GM13976 (cell line): ENCODE results near the gene ZSWIM9.

Source experiments
- DNase-seq: peaks from one replicate; pipeline ENCODE4 v3.0.0; 2012; ENCODE audit warnings: low spot score
- in situ Hi-C: fragments of 300-500 bp; cut with MboI; formaldehyde crosslinking; loops from one replicate; pipeline ENCODE4 v1.12.0; 2022; ENCODE audit warnings: low sequenced_read_pairs, mixed read lengths, inconsistent platforms; ENCODE audit not compliant: unreplicated experiment
- TF ChIP-seq, protein P1 (sequence below): IDR thresholded peaks from 2 replicates; pipeline ENCODE4 v1.5.1; 2012; ENCODE audit warnings: borderline replicate concordance, mild to moderate bottlenecking; ENCODE audit not compliant: insufficient read depth; ENCODE audit errors: extremely low read depth, missing control alignments, control extremely low read depth

ZSWIM9 gene

DNA sequence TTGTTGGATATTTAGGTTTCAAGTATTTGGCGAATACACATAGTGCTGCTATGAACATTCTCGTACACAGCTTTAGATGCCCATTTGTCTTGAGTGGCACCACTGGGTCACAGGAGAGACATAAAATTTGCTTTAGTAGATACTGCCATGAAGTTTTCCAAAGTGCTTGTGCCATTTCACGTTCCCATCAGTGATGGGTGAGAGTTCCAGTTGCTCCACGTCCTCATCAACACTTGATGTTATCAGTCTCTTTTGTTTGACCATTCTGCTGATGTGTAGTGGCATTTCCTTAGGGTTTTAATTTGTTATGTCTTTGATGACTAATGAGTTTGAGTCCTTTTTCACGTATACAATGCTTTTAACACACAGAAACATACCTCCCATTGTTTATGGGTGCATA, 11.0 kb downstream of the ZSWIM9 start:
- TF ChIP-seq, protein P1, sequence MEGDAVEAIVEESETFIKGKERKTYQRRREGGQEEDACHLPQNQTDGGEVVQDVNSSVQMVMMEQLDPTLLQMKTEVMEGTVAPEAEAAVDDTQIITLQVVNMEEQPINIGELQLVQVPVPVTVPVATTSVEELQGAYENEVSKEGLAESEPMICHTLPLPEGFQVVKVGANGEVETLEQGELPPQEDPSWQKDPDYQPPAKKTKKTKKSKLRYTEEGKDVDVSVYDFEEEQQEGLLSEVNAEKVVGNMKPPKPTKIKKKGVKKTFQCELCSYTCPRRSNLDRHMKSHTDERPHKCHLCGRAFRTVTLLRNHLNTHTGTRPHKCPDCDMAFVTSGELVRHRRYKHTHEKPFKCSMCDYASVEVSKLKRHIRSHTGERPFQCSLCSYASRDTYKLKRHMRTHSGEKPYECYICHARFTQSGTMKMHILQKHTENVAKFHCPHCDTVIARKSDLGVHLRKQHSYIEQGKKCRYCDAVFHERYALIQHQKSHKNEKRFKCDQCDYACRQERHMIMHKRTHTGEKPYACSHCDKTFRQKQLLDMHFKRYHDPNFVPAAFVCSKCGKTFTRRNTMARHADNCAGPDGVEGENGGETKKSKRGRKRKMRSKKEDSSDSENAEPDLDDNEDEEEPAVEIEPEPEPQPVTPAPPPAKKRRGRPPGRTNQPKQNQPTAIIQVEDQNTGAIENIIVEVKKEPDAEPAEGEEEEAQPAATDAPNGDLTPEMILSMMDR: no peak
- in situ Hi-C loops: no loop called here
- no peak for DNase-seq

DNA sequence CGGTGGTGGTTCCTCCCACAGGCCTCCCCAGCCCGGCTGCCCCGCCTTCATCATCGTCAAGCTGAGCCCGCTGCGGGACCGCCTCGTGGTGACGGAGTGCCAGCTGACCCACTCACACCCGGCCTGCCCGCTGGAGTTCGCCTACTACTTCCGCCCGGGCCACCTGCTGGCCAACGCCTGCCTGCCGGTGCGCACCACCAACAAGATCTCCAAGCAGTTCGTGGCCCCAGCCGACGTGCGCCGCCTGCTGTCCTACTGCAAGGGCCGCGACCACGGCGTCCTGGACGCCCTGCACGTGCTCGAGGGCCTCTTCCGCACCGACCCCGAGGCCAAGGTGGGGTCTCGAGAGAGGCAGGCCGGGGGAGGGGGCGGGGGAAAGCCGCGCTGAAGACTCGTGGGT, 12.0 kb downstream of the ZSWIM9 start:
- TF ChIP-seq, protein P1: no peak
- DNase-seq: no peak
- in situ Hi-C loops: no loop called here

DNA sequence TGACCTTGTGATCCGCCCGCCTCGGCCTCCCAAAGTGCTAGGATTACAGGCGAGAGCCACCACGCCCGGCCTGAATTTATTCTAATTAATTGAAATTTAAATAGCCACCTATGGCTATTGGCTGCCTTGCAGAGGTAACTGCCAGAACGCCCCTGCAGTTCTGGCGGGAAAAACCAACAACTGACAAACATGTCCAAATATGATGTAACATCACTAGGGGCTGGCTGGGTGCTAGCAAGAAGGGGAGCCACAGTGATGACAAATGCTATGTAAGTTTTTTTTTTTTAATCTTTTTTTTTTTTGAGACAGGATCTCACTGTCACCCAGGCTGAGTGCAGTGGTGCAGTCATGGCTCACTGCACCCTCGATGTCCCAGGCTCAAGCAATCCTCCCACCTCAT, 12.9 kb downstream of the ZSWIM9 start:
- TF ChIP-seq, protein P1: no peak
- in situ Hi-C loops: no loop called here
- DNase-seq: no peak

DNA sequence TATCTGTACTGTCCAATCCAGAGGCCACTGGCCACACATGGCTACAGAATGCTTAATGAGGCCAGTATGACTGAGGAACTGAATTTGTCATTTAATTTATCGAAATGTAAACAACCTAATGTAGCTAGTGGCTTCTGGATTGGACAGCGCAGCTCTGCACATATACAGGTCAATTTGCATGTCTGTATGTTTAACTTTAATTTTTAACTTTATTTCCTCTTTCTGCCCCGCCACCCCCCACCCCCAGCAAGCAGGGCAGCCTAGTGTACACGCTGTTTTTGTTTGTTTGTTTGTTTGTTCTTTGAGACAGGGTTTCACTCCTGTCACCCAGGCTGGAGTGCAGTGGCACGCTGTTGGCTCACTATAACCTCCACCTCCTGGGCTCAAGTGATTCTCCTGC, 15.5 kb downstream of the ZSWIM9 start:
- in situ Hi-C loops: no loop called here
- DNase-seq: no peak
- TF ChIP-seq, protein P1: no peak

DNA sequence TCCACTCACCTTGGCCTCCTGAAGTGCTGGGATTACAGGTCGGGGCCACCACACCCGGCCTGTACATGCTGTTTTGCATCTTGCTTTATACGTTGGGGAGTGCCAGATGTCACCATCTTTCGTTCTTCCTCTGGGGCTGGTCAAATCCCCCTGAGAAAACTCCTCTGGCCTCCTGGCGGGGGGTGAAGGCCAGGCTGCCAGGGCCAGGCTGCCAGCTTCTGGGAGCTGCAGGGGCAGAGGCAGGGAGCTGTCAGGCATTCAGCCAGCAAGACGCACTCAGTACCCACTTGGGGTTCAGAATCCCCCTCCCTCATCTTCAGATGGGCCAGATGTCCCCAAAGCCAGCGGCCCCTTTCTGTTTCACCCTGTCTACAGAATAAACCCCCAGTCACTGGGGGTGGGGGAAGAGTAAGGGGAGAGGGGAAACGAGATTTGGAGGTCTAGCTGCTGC, 16.1 kb downstream of the ZSWIM9 start:
- in situ Hi-C loops: no loop called here
- DNase-seq: no peak
- TF ChIP-seq, protein P1: no peak

DNA sequence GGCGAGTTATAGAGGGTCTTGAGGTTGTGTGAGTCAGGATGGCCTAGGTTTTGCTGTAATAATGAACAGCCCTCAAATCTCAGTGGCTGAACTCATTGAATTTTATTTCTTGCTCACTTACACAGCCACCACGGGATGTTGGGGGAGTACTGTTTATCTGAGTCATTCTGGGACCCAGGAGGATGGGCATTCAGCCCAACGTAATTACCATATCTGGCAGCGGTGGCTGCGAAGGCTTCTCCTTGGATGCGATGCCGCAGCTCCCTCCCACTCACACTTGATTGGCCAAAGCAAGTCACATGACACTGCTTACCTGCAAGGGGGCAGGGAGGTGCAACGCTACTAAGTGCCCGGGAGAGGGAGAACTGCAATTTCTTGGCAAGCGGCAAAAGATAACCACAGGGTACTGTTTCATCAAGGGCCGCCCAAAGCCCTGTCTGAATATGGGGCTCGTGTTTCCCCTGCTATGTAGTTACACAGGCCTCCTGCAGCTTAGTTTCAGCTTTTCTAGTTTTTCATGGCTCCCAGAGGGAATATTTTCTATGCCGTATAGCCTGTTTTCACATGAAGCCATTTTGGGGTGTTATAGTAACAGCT, 19.9 kb downstream of the ZSWIM9 start:
- DNase-seq: no peak
- in situ Hi-C loops: no loop called here
- TF ChIP-seq, protein P1: no peak
